ENCODE data around the gene METRNL.
"Not testable (repeated sequence)": the region's sequence is repeated elsewhere in the genome, so short reads cannot be mapped to it uniquely, and the experiment has no call there.

METRNL gene

GRCh38 chr17:83064732-83065659 is 14.4 kb upstream of the METRNL start:
- Histone ChIP-seq H3K79me2 (ENCODE audit: control insufficient read depth, low read length) (no peaks in the 10 kb centered on the region), H3K36me3 (ENCODE audit: control insufficient read depth, low read length) (no peaks in the 10 kb centered on the region), H3K9me3 (ENCODE audit: control insufficient read depth, insufficient read depth, low read length) (no peaks in the 10 kb centered on the region), H3K4me2 (ENCODE audit: low read length) (no peak overlapping the region), H3F3A (ENCODE audit: control insufficient read depth, insufficient read depth) (no peaks in the 10 kb centered on the region), H3K4me3 (ENCODE audit: low read length) (no peak overlapping the region), H3K4me1 (ENCODE audit: control insufficient read depth, low read length) (no peaks in the 10 kb centered on the region), H3K27ac (ENCODE audit: low read depth, low read length) (no peak overlapping the region), H3K27me3 (ENCODE audit: control insufficient read depth, low read length) (0 out of 2 replicates have a peak, but pooled peaks cover 3% of the 10 kb centered on the region), H3K9me2 (replicated peaks; ENCODE audit: control insufficient read depth, low read length) (no peaks in the 10 kb centered on the region), H4K20me1 (ENCODE audit: control insufficient read depth, insufficient read depth, low read depth, low read length) (no peaks in the 10 kb centered on the region)
- no peak for TF ChIP-seq CTCF (IDR thresholded peaks at IDR 0.05; ENCODE audit: low read depth, low read length, poor library complexity, severe bottlenecking)
- no peak for TF ChIP-seq EZH2phosphoT487 (IDR thresholded peaks at IDR 0.05; ENCODE audit: borderline replicate concordance, low read length)

- H3K9me3 ChIP-seq (ENCODE audit: control insufficient read depth, insufficient read depth, low read length): no peaks in the 10 kb centered on the region
- no peak overlapping the region for H3K4me2 ChIP-seq (ENCODE audit: low read length)
- H3K79me2 ChIP-seq (ENCODE audit: control insufficient read depth, low read length): no peaks in the 10 kb centered on the region
- TF ChIP-seq EZH2phosphoT487 (IDR thresholded peaks at IDR 0.05; ENCODE audit: borderline replicate concordance, low read length): no peak
- TF ChIP-seq CTCF (IDR thresholded peaks at IDR 0.05; ENCODE audit: low read depth, low read length, poor library complexity, severe bottlenecking): no peak
- H3K4me1 ChIP-seq (ENCODE audit: control insufficient read depth, low read length): no peaks in the 10 kb centered on the region
- no peaks in the 10 kb centered on the region for H4K20me1 ChIP-seq (ENCODE audit: control insufficient read depth, insufficient read depth, low read depth, low read length)
- 0 out of 2 replicates have a peak, but pooled peaks cover 3% of the 10 kb centered on the region for H3K27me3 ChIP-seq (ENCODE audit: control insufficient read depth, low read length)
- H3K9me2 ChIP-seq (replicated peaks; ENCODE audit: control insufficient read depth, low read length): no peaks in the 10 kb centered on the region
- no peaks in the 10 kb centered on the region for H3K36me3 ChIP-seq (ENCODE audit: control insufficient read depth, low read length)
- no peak overlapping the region for H3K27ac ChIP-seq (ENCODE audit: low read depth, low read length)
- no peaks in the 10 kb centered on the region for H3F3A ChIP-seq (ENCODE audit: control insufficient read depth, insufficient read depth)
- no peak overlapping the region for H3K4me3 ChIP-seq (ENCODE audit: low read length)
Observed at GRCh38 chr17:83065660-83066542, 13.5 kb upstream of the METRNL start.

GRCh38 chr17:83066543-83066890 is 12.9 kb upstream of the METRNL start:
- not testable (repeated sequence) for H3K27ac ChIP-seq (ENCODE audit: low read depth, low read length); H3K4me3 ChIP-seq (ENCODE audit: low read length); H3F3A ChIP-seq (ENCODE audit: control insufficient read depth, insufficient read depth); H4K20me1 ChIP-seq (ENCODE audit: control insufficient read depth, insufficient read depth, low read depth, low read length); H3K36me3 ChIP-seq (ENCODE audit: control insufficient read depth, low read length); H3K79me2 ChIP-seq (ENCODE audit: control insufficient read depth, low read length); H3K27me3 ChIP-seq (ENCODE audit: control insufficient read depth, low read length); H3K9me3 ChIP-seq (ENCODE audit: control insufficient read depth, insufficient read depth, low read length); H3K4me1 ChIP-seq (ENCODE audit: control insufficient read depth, low read length); H3K4me2 ChIP-seq (ENCODE audit: low read length); H3K9me2 ChIP-seq (replicated peaks; ENCODE audit: control insufficient read depth, low read length)
